HG02885 (cell line): ENCODE measurements around the gene NME1.
A peak's percentile ranks its signal among the peaks of the same experiment; 100 is the strongest.
"Not testable (repeated sequence)": the region's sequence is repeated elsewhere in the genome, so short reads cannot be mapped to it uniquely, and the experiment has no call there.

Experiments
- ATAC-seq: cut with Tn5 transposase; IDR thresholded peaks from one replicate; pipeline ENCODE4 v1.9.1; 2021; ENCODE audit warnings: mild to moderate bottlenecking; ENCODE audit not compliant: unreplicated experiment, poor library complexity

Gene NME1

DNA sequence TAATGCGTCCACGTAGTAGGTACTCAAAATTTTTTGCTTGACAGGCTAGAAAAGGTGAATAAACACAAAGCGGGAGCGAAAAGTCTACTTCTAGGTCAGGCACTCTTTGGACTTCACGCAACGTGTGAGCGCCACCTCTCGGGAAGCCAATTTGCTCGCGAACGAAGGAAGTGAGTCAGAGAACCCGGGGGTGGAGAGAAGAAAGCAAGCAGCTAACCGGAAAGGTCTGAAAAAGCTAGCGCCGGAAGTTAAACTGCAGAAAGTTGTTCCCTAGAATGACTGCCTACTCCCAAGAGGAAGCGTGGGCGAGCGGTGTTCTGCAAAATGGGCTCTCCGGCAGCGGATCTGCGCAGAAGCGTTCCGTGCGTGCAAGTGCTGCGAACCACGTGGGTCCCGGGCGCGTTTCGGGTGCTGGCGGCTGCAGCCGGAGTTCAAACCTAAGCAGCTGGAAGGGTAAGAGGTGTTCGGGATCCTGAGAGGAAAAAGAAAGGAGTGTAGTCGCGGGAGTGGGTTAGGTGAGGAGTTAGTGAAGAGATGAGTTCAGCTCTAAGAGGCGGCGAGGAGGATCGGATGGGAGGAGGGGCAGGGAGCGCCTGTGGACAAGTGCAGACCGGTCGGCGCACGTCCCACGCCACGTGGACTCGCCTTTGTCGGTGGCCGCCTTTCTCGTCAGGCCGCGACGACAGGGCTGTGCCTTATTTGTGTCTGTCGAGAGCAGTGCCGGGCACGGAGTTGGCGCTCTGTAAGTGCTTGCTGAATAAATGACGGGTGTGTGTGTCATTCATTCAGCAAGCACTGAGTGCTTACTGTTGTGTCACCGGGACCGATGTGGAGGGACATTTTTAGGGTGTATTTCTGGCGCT is at the start of gene NME1:
TSS of gene NME1 (plus strand) at position 350 of the 863 bp plus-strand sequence. CDS start 2,096 bp downstream, outside the sequence.
- ATAC-seq, result peak; percentile 94

DNA sequence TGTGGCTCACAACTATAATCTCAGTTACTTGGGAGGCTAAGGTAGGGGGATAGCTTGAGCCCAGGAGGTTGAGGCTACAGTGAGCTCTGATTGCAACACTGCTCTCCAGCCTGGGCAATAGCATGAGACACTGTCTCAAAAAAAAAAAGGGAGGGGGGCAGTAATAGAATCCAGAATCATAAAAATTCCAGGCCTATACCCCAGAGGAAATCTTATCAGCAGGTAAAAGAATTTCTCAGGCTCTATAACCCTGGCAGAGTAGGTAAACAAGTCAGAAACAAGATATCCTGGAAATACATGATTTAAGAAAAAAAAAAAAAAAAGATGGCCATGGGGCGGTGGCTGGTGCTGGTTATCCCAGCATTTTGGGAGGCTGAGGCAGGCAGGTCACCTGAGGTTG is 45.6 kb upstream of the NME1 start:
- ATAC-seq, result no peak

- ATAC-seq, result not testable (repeated sequence)
Measured at GRCh38 chr17:51112303-51113222, 40.8 kb upstream of the NME1 start.

- ATAC-seq, result no peak
Measured at GRCh38 chr17:51115179-51115578, 38.2 kb upstream of the NME1 start.

DNA sequence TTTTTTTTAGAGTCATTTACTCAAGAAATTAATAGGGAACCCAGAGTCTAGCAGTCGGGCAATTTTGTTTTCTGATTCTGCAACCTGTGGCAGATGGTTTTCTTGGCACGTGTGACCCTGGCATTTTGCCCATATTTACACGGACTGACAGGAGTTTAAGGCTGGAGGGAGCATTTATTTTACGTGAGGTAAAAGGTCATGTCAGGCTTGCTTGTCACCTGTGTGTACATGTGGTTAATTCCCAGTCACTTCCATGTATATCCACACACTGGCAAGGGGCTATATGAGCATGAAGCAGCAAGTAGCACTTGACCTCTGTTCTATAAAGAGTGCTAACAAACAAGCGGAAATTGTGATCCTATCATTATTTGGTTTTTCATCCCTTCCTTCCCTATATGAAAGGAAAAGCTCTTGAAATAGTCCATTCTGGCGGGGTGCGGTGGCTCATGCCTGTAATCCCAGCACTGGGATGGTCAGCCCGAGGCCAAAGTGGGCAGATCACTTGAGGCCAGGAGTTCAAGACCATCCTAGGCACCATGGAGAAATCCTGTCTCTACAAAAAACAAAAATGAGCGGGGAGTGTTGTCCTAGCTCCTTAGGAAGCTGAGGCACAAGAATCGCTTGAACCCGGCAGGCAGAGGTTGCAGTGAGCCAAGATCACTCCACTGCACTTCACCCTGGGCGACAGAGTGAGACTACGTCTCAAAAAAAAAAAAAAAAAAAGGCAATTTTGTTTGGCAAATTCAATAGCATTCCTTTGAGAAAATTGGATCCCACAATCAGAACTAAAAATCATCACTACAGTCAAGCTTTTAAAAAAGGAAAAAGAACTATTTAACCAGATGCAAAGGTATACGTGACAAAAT is 34.8 kb upstream of the NME1 start:
- no peak for ATAC-seq

DNA sequence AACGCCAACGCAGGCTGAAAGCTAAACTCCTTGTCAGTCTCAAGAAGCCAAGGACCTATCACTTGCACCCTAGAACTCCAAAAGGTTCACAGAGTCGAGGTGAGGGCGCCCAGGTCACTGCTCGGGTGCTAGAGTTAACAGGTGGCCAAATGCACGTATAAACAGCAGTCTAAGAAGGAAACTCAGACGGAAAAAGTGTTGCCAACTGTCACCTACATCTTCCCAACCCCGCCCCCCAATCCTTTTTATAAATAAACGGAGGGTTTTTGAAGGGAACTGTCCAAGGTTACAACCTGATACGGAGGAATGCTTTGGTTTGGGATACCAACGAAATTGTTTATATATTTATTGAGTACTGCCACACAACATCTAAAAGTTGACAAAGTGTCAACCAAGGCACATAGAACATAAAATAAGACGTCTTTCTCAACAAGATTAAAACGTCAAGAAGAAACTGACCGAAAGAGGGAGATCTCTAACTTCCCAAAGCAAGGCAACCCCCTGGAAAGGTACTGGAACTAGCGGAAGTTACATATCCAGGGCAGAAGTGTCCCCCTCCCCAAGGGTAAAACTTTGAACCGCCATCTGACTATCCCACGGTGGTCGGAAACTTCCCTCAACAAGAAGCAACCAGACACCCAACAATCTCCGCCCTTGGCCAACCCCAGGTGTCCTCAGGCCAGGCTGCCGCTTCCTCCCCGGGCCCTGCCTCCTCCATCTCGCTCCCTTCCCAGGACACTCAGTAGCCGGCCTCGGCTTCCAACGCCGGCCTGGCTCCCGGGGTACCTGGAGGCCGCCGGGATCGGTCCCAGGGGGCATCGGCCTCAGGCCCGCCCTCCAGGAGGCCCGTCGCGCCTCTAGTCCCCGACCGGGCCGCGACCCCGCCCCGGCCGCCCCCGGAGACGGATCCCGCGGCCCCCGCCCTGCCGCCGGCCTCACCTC is 33.7 kb upstream of the NME1 start:
- peak; percentile 28 for ATAC-seq

DNA sequence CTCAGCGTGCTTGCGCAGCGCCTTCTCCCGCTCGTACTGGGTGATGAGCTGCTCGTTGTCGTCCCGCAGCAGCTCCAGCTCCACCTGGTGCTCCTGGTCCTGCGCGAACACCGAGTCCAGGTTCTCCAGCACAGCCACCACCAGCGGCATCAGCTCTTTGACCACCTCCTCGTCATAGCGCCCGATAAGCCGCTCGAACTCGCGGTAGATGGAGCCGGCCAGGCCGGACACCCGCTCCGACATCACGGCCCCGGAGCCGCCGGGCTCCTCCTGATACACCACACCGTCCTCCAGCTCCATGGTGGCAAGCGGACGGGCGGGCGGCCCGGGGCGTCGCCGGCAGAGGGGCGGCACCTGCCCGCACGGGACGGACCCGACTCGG is 33.0 kb upstream of the NME1 start:
- peak; percentile 30 for ATAC-seq

DNA sequence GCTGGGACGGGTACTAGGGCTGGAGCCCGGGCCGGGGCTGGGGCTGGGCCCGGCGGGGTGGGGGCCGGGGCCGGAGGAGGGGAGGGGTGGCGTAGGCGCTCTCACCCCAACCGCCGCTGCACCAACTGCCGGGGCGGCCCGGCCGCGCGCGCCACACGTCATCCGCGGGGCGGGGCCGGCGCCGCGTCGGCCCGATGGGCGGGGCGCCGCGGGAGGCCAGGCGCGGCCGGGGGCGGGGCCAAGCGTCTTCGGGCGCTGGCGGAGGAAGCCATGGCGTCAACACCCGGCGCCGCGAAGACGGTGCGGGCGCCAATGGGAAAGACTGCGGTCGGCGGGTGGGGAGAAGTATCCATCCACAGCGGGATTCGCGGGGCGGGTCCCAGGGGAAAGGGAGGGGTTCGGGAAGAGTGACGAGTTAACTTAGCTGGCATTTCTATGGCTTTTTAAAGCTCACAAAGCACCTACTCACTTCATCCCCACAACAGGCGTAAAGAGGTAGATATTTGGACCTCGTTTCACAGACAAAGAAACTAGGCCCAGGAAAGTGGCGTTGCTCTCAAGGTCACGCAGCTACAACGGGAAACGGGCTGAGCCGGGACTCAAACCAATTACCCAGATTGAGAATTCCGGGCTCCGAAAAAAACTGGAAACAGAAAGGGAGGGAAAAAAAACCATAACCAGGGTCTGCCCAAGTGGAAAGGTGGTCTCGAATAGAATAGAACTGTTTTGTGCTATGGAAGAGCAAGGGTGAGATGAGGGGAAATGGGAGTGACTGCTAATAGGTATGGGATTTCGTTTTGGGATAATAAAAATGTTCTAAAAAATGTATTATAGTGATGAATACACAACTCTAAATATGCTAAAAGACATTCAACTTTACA is 32.4 kb upstream of the NME1 start, which contains the start of gene SPAG9:
TSS of gene SPAG9 (minus strand) at position 130 of the 881 bp plus-strand sequence. CDS start 212 bp downstream, outside the sequence.
- peak; percentile 75 for ATAC-seq

DNA sequence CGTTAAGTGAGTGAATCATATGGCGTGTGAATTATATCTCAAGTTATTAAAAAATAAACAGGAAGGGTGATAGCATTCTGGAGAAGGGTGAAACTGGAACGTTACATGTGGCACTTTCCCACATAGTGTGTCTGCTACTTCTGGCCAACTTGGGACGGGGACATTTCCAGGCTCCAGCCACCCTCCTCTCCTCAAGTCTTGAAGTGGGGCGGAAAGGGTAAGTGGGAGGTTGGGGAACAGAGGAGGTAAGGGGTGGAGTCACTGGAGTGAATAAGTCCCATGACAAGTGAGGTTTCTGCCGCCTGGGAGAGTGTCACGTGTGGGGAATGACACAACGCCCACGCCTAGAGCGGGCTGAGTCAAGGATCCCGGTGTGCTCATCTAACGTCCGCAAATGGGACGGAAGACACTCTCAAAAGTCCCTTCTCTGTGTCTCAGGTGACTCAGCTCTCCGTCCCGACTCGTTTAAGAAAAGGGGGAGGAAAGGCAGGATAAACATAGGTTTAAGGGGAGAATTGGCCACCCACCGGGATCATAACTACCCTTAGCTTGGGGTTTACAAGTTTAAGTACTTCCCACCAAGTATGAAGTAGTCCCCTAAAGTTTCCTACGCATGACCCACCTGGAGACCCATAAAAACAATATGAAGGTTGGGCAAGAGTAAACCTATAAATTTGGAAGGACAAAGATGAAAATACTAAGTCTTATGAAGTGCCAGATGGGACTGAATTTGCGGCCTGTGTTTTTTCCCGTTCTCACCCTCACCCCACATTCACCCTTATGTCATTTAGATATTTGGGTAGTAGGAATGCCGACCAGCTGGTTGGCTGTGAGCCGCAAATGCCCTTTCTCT is 31.5 kb upstream of the NME1 start:
- ATAC-seq, result peak; percentile 37

- not testable (repeated sequence) for ATAC-seq
Measured at GRCh38 chr17:51122473-51123115, 30.8 kb upstream of the NME1 start.

- no peak for ATAC-seq
Measured at GRCh38 chr17:51124640-51125503, 28.5 kb upstream of the NME1 start.

DNA sequence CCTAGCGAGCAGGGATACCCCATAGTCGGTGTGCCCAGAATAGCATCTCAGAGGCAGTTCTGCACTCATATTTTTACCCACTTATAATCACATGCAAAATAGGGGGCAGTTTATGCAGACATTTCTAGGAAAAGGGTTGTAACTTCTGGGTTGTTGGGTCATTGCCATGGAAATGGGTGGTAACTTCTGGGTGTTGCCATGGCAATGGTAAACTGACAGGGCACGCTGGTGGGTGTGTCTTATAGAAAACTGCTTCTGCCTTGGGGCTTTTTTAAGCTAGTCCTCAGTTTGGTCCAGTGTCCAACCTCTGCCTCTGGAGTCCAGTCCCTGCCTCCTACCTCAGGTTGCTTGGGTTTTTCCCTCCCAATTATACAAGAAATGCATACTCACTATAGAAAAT is 25.3 kb upstream of the NME1 start:
- ATAC-seq, result no peak

DNA sequence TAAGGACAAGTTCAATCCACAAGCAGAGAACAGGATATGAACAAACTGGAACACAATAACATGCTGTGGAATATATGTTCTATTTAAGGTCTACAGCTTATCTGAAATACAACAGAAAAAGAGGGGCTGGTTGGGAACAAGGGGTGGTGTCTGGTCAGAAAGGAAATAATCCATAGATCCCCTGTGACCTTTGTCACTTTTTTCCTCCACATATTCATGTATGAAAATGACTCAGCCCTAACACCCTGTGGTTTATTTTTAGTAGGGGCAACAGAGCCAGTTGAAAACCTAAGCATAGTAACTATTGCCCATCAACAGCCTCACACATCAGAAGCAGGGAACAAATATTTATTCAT is 20.4 kb upstream of the NME1 start:
- ATAC-seq, result no peak

DNA sequence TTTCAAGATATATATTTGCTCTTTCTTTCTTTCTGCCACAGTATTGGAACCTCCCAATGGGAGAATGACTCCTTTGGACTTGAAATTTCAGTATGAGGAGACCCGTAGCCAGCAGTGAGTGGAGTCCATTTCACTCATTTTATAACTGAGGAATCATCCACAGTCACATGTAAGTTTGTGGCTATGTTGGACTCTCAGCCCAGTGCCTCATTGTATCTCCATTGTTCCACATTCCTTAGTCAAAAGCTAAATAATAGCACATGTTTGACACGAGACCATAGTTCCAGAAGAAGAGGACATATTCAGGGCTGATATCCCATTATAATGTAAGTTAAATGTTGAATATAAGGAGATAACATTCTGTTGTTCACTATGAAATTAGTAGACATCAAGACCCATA is 20.0 kb upstream of the NME1 start:
- no peak for ATAC-seq

DNA sequence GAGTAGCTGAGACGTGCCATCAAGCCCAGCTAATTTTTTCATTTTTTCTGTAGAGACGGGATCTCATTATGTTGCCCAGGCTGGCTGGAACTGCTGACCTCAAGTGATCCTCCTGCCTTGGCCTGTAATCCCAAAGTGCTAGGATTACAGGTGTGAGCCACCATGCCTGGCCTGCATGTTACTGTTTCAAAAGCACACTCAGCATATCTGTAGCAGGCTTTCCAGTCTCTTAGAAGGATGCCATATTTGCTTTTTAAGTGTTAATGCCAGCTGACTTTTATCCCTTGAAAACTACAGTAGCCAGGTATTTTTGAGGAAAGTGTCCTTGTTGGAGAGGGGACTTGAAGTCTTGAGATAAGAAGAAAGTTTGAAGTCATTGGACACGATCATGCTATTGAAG is 17.4 kb upstream of the NME1 start:
- no peak for ATAC-seq

DNA sequence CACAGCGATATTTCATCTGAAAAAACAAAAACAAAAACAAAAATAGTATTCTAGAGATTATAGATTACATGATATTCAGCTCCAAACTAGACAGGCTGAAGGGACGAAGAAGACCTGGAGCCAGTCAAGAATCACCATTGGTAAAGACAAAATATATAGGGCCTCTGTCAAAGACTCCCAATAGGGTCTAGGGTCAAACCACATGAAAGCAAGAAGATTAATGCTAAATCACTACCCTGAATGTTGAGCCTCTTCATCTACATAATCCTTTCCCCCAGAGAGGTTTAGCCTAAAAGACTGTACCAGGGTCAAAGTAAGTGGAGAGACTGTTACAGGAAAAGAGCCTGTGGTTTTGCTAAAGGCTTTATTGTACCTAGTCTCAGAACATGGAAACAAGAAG is 10.8 kb upstream of the NME1 start:
- ATAC-seq, result no peak
